ENCODE data around the gene CHRM2. TPM values are rescaled to one million over a fixed set of nuclear protein-coding genes. Genes with fewer than 3 reads are reported as not detected.

CHRM2 gene
- total and polyA plus RNA-seq, 2 experiments from 2014 or later = 0.21 to 0.35 TPM

DNA sequence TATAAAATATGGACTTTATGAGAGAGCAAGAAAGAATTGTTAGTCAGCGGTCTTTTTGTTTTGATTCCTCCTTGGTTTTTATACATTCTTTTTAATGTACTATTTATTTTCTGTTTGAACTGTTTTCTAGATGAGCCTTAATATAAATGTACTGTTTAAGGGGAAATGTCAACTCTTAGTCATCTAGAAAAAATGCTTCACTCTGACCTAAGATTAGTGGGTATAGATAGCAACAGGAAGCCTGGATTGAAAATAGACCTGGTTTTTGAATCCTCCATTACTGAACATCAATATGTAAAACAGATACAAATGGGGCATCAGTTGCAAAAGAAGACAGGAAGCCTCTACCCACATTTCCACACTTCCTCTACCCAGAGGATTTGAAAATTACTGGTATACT, 87.8 kb downstream of the CHRM2 start:
- H3K9me3 Mint-ChIP-seq = no peaks in the 10 kb centered on the region
- H2AFZ ChIP-seq = no peak overlapping the region
- H3F3A ChIP-seq (replicated peaks; ENCODE audit: low read depth) = no peaks in the 10 kb centered on the region
- no peak overlapping the region for H3K27ac Mint-ChIP-seq
- H3K36me3 ChIP-seq (ENCODE audit: insufficient read depth) = no peaks in the 10 kb centered on the region; the same call in 1 of the 2 replicates
- no peak overlapping the region for H3K4me2 ChIP-seq
- H3K36me3 Mint-ChIP-seq (ENCODE audit: low read depth) = no peaks in the 10 kb centered on the region
- no peaks in the 10 kb centered on the region for H3K27me3 Mint-ChIP-seq (ENCODE audit: insufficient read depth, low read depth, poor library complexity)
- no peaks in the 10 kb centered on the region for H3K4me1 Mint-ChIP-seq
- TF ChIP-seq NANOG (IDR thresholded peaks at IDR 0.05; ENCODE audit: borderline replicate concordance) = no peak
- TF ChIP-seq EZH2 (IDR thresholded peaks at IDR 0.05; ENCODE audit: low read depth, unreplicated experiment) = no peak
- TF ChIP-seq, protein P1, sequence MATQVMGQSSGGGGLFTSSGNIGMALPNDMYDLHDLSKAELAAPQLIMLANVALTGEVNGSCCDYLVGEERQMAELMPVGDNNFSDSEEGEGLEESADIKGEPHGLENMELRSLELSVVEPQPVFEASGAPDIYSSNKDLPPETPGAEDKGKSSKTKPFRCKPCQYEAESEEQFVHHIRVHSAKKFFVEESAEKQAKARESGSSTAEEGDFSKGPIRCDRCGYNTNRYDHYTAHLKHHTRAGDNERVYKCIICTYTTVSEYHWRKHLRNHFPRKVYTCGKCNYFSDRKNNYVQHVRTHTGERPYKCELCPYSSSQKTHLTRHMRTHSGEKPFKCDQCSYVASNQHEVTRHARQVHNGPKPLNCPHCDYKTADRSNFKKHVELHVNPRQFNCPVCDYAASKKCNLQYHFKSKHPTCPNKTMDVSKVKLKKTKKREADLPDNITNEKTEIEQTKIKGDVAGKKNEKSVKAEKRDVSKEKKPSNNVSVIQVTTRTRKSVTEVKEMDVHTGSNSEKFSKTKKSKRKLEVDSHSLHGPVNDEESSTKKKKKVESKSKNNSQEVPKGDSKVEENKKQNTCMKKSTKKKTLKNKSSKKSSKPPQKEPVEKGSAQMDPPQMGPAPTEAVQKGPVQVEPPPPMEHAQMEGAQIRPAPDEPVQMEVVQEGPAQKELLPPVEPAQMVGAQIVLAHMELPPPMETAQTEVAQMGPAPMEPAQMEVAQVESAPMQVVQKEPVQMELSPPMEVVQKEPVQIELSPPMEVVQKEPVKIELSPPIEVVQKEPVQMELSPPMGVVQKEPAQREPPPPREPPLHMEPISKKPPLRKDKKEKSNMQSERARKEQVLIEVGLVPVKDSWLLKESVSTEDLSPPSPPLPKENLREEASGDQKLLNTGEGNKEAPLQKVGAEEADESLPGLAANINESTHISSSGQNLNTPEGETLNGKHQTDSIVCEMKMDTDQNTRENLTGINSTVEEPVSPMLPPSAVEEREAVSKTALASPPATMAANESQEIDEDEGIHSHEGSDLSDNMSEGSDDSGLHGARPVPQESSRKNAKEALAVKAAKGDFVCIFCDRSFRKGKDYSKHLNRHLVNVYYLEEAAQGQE (IDR thresholded peaks at IDR 0.05; ENCODE audit: unreplicated experiment) = no peak
- TF ChIP-seq, protein P2, sequence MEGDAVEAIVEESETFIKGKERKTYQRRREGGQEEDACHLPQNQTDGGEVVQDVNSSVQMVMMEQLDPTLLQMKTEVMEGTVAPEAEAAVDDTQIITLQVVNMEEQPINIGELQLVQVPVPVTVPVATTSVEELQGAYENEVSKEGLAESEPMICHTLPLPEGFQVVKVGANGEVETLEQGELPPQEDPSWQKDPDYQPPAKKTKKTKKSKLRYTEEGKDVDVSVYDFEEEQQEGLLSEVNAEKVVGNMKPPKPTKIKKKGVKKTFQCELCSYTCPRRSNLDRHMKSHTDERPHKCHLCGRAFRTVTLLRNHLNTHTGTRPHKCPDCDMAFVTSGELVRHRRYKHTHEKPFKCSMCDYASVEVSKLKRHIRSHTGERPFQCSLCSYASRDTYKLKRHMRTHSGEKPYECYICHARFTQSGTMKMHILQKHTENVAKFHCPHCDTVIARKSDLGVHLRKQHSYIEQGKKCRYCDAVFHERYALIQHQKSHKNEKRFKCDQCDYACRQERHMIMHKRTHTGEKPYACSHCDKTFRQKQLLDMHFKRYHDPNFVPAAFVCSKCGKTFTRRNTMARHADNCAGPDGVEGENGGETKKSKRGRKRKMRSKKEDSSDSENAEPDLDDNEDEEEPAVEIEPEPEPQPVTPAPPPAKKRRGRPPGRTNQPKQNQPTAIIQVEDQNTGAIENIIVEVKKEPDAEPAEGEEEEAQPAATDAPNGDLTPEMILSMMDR (conservative IDR thresholded peaks at IDR 0.05; ENCODE audit: low read depth in 2 of 2) = no peak
- TF ChIP-seq EZH2phosphoT487 (IDR thresholded peaks at IDR 0.05; ENCODE audit: unreplicated experiment) = no peak
- TF ChIP-seq POLR2AphosphoS5 (IDR thresholded peaks at IDR 0.05; ENCODE audit: low read depth) = no peak
- TF ChIP-seq, protein P3, sequence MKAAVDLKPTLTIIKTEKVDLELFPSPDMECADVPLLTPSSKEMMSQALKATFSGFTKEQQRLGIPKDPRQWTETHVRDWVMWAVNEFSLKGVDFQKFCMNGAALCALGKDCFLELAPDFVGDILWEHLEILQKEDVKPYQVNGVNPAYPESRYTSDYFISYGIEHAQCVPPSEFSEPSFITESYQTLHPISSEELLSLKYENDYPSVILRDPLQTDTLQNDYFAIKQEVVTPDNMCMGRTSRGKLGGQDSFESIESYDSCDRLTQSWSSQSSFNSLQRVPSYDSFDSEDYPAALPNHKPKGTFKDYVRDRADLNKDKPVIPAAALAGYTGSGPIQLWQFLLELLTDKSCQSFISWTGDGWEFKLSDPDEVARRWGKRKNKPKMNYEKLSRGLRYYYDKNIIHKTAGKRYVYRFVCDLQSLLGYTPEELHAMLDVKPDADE (IDR thresholded peaks at IDR 0.05) = no peak
- TF ChIP-seq CREB1 (CRISPR knock-in tag; IDR thresholded peaks at IDR 0.05; ENCODE audit: low read depth) = no peak
- TF ChIP-seq, protein P4, sequence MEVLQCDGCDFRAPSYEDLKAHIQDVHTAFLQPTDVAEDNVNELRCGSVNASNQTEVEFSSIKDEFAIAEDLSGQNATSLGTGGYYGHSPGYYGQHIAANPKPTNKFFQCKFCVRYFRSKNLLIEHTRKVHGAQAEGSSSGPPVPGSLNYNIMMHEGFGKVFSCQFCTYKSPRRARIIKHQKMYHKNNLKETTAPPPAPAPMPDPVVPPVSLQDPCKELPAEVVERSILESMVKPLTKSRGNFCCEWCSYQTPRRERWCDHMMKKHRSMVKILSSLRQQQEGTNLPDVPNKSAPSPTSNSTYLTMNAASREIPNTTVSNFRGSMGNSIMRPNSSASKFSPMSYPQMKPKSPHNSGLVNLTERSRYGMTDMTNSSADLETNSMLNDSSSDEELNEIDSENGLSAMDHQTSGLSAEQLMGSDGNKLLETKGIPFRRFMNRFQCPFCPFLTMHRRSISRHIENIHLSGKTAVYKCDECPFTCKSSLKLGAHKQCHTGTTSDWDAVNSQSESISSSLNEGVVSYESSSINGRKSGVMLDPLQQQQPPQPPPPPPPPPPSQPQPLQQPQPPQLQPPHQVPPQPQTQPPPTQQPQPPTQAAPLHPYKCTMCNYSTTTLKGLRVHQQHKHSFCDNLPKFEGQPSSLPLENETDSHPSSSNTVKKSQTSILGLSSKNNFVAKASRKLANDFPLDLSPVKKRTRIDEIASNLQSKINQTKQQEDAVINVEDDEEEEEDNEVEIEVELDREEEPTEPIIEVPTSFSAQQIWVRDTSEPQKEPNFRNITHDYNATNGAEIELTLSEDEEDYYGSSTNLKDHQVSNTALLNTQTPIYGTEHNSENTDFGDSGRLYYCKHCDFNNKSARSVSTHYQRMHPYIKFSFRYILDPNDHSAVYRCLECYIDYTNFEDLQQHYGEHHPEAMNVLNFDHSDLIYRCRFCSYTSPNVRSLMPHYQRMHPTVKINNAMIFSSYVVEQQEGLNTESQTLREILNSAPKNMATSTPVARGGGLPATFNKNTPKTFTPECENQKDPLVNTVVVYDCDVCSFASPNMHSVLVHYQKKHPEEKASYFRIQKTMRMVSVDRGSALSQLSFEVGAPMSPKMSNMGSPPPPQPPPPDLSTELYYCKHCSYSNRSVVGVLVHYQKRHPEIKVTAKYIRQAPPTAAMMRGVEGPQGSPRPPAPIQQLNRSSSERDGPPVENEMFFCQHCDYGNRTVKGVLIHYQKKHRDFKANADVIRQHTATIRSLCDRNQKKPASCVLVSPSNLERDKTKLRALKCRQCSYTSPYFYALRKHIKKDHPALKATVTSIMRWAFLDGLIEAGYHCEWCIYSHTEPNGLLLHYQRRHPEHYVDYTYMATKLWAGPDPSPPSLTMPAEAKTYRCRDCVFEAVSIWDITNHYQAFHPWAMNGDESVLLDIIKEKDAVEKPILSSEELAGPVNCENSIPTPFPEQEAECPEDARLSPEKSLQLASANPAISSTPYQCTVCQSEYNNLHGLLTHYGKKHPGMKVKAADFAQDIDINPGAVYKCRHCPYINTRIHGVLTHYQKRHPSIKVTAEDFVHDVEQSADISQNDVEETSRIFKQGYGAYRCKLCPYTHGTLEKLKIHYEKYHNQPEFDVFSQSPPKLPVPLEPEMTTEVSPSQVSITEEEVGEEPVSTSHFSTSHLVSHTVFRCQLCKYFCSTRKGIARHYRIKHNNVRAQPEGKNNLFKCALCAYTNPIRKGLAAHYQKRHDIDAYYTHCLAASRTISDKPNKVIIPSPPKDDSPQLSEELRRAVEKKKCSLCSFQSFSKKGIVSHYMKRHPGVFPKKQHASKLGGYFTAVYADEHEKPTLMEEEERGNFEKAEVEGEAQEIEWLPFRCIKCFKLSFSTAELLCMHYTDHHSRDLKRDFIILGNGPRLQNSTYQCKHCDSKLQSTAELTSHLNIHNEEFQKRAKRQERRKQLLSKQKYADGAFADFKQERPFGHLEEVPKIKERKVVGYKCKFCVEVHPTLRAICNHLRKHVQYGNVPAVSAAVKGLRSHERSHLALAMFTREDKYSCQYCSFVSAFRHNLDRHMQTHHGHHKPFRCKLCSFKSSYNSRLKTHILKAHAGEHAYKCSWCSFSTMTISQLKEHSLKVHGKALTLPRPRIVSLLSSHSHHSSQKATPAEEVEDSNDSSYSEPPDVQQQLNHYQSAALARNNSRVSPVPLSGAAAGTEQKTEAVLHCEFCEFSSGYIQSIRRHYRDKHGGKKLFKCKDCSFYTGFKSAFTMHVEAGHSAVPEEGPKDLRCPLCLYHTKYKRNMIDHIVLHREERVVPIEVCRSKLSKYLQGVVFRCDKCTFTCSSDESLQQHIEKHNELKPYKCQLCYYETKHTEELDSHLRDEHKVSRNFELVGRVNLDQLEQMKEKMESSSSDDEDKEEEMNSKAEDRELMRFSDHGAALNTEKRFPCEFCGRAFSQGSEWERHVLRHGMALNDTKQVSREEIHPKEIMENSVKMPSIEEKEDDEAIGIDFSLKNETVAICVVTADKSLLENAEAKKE (CRISPR knock-in tag; IDR thresholded peaks at IDR 0.05) = no peak
- TF ChIP-seq ZNF114 (CRISPR knock-in tag; IDR thresholded peaks at IDR 0.05) = no peak
- TF ChIP-seq JUNB (IDR thresholded peaks at IDR 0.05; ENCODE audit: unreplicated experiment) = no peak
- H3K79me2 ChIP-seq (replicated peaks; ENCODE audit: insufficient read depth) = no peaks in the 10 kb centered on the region
- H3K27me3 ChIP-seq (ENCODE audit: insufficient read depth) = no peaks in the 10 kb centered on the region
- DNase-seq (ENCODE audit: low spot score) (no peak), ATAC-seq (no peak)
- H3K9me2 ChIP-seq (ENCODE audit: insufficient read depth) = no peaks in the 10 kb centered on the region
- no peak overlapping the region for H3K4me3 ChIP-seq
- no peaks in the 10 kb centered on the region for H3K4me1 ChIP-seq (ENCODE audit: insufficient read depth)
- no peak overlapping the region for H3K4me3 Mint-ChIP-seq
- no peak overlapping the region for H3K27ac ChIP-seq (ENCODE audit: low read depth)
- no peaks in the 10 kb centered on the region for H4K20me1 ChIP-seq (replicated peaks; ENCODE audit: insufficient read depth)
